GM12878 (cell line): ENCODE data around the gene NDOR1. TPM values are rescaled to one million over a fixed set of nuclear protein-coding genes. Genes with fewer than 3 reads are reported as not detected.

ENCODE experiments used
- ATAC-seq: fragments of 200-7000 bp; cut with Tn5 transposase; 3 replicates; pipeline ENCODE4 v1.9.1; 2020; ENCODE audit warnings: mild to moderate bottlenecking, moderate library complexity
- BruUV-seq: library from RNA; stranded (reverse); fragments of 400-500 nt; replicated peaks from 2 replicates; lab custom pipeline; 2021; lab: Mats Ljungman, UMichigan
- CTCF ChIA-PET: fragments of 300-600 bp; sonication (Branson Sonifier 250); formaldehyde crosslinking; extraction: SDS; loops from one replicate; lab custom pipeline; 2021; ENCODE audit warnings: inconsistent platforms; lab: Yijun Ruan, JAX
- POLR2A ChIA-PET: fragments of 350-600 bp; formaldehyde crosslinking; extraction: SDS; loops from one replicate; lab custom pipeline; 2021; ENCODE audit warnings: inconsistent platforms; lab: Charles Lee
- RAD21 ChIA-PET: fragments of 300-600 bp; sonication (Branson Sonifier 250); formaldehyde crosslinking; loops from one replicate; lab custom pipeline; 2023; ENCODE audit warnings: antibody characterized with exemption; ENCODE audit not compliant: unreplicated experiment; lab: Charles Lee
- SMC1A ChIA-PET: fragments of 300-600 bp; sonication (Branson Sonifier 250); formaldehyde crosslinking; loops from one replicate; lab custom pipeline; 2023; ENCODE audit not compliant: unreplicated experiment, uncharacterized antibody; lab: Charles Lee
- DNase-seq: peaks from one replicate; pipeline ENCODE4 v3.0.0-alpha.2; 2011; ENCODE audit warnings: low read depth, low spot score
- FAIRE-seq: peaks from 3 replicates; lab custom pipeline; 2011; peaks lifted over from hg19 to GRCh38; lab: Jason Lieb, UNC
- H2AFZ ChIP-seq: 2 replicates; pipeline ENCODE4 v1.6.0; 2011; ENCODE audit warnings: low read depth, low read length, control low read depth; ENCODE audit not compliant: control insufficient read depth
- H3K27ac ChIP-seq: 2 replicates; pipeline ENCODE4 v1.5.1; 2011; ENCODE audit warnings: control low read depth; ENCODE audit not compliant: control insufficient read depth, insufficient read depth
- H3K27me3 ChIP-seq, 2 experiments: replicated peaks in 1 of 2; 2 replicates each; pipeline versions ENCODE4 v1.6.0 to v1.6.1; 2011; ENCODE audit warnings: low read length in 1 of 2; ENCODE audit not compliant: control insufficient read depth in 2 of 2, insufficient read depth in 2 of 2
- H3K36me3 ChIP-seq, 2 experiments: 2 replicates each; pipeline ENCODE4 v1.5.1; 2011; ENCODE audit warnings: low read length in 1 of 2; ENCODE audit not compliant: control insufficient read depth in 2 of 2, insufficient read depth in 2 of 2
- H3K4me1 ChIP-seq: 2 replicates; pipeline ENCODE4 v1.6.1; 2011; ENCODE audit warnings: mild to moderate bottlenecking, low read length, moderate library complexity, mixed read lengths; ENCODE audit not compliant: control insufficient read depth, insufficient read depth
- H3K4me2 ChIP-seq: 2 replicates; pipeline ENCODE4 v1.6.0; 2011; ENCODE audit warnings: control low read depth; ENCODE audit not compliant: control insufficient read depth, insufficient read depth
- H3K4me3 ChIP-seq: fragments of 200-600 bp; sonication (generic); 2 replicates; pipeline ENCODE4 v1.5.1; 2016
- H3K79me2 ChIP-seq: 2 replicates; pipeline ENCODE4 v1.6.0; 2011; ENCODE audit warnings: low read length; ENCODE audit not compliant: control insufficient read depth, insufficient read depth
- H3K9ac ChIP-seq: 2 replicates; pipeline ENCODE4 v1.8.0; 2011; ENCODE audit warnings: low read length, control low read depth, mixed read lengths; ENCODE audit not compliant: control insufficient read depth, insufficient read depth
- H3K9me3 ChIP-seq: replicated peaks from 3 replicates; pipeline ENCODE4 v1.5.1; 2011; ENCODE audit warnings: mild to moderate bottlenecking, low read length; ENCODE audit not compliant: control insufficient read depth, insufficient read depth
- H4K20me1 ChIP-seq: 2 replicates; pipeline ENCODE4 v1.6.0; 2011; ENCODE audit not compliant: control insufficient read depth, insufficient read depth
- FOS ChIP-seq: IDR thresholded peaks from 3 replicates; pipeline ENCODE4 v1.6.1; 2011; ENCODE audit warnings: borderline replicate concordance; ENCODE audit not compliant: insufficient read length; ENCODE audit errors: extremely low read depth
- HCFC1 ChIP-seq: fragments of 150-350 bp; IDR thresholded peaks from 2 replicates; pipeline ENCODE4 v1.6.1; 2014; ENCODE audit warnings: low read length
- MLLT1 ChIP-seq: fragments of 450-650 bp; IDR thresholded peaks from 2 replicates; pipeline ENCODE4 v1.6.1; 2016; ENCODE audit warnings: mild to moderate bottlenecking
- MTA2 ChIP-seq: fragments of 450-650 bp; IDR thresholded peaks from 2 replicates; pipeline ENCODE4 v1.6.1; 2016; ENCODE audit warnings: low read depth, mild to moderate bottlenecking, moderate library complexity
- MYC ChIP-seq: IDR thresholded peaks from 2 replicates; pipeline ENCODE4 v1.6.1; 2011; ENCODE audit warnings: mild to moderate bottlenecking, low read length, moderate library complexity, inconsistent platforms; ENCODE audit not compliant: insufficient read depth, insufficient replicate concordance, insufficient read length, severe bottlenecking
- NFYA ChIP-seq: IDR thresholded peaks from 2 replicates; pipeline ENCODE4 v1.6.1; 2011; ENCODE audit warnings: low read depth, mild to moderate bottlenecking, low read length, improper control_type of control experiment, borderline replicate concordance
- RCOR1 ChIP-seq: conservative IDR thresholded peaks from 2 replicates; pipeline ENCODE4 v1.6.1; 2012; ENCODE audit warnings: low read depth, low read length, improper control_type of control experiment
- SP1 ChIP-seq: IDR thresholded peaks from one replicate; pipeline ENCODE4 v1.6.1; 2011; ENCODE audit warnings: low read depth, low read length
- TARDBP ChIP-seq: IDR thresholded peaks from 2 replicates; pipeline ENCODE4 v1.6.1; 2016; ENCODE audit warnings: borderline replicate concordance
- TBL1XR1 ChIP-seq: IDR thresholded peaks from 2 replicates; pipeline ENCODE4 v1.6.1; 2012; ENCODE audit warnings: low read depth, low read length, improper control_type of control experiment
- TCF12 ChIP-seq: IDR thresholded peaks from 2 replicates; pipeline ENCODE4 v1.6.1; 2011; ENCODE audit warnings: low read depth, mild to moderate bottlenecking, low read length
- YY1 ChIP-seq: IDR thresholded peaks from 2 replicates; pipeline ENCODE4 v1.6.1; 2011; ENCODE audit warnings: low read depth, mild to moderate bottlenecking, low read length
- WGBS: methylation state at CpG from one replicate; pipeline ENCODE4 v1.1.6; 2016; ENCODE audit warnings: low lambda C conversion rate; ENCODE audit not compliant: insufficient replicate concordance, insufficient coverage; ENCODE audit errors: missing lambda C conversion rate; 5-methylcytosine and 5-hydroxymethylcytosine counted together
- in situ Hi-C: fragments of 300-500 bp; cut with MboI; formaldehyde crosslinking; loops from 9 replicates; pipeline ENCODE4 v1.14.3; 2018; ENCODE audit warnings: mixed read lengths
- intact Hi-C: fragments of 100-400 bp; cut with micrococcal nuclease; formaldehyde crosslinking; loops from one replicate; pipeline ENCODE4 v1.14.2; 2022; ENCODE audit not compliant: unreplicated experiment
- polyA plus RNA-seq, 11 experiments: library from polyadenylated mRNA; depleted of rRNA in 4 of 11; unstranded in 6 of 11; stranded (reverse) in 5 of 11; fragments of >200 nt; fragmentation: Nextera tagmentation in 4 of 11; fragmentation: Illumina TruSeq in 1 of 11; extraction: Ambion mirVana in 4 of 11; extraction: Trizol in 1 of 11; gene quantifications; 1 replicate in 1 of 11; 2 replicates in 10 of 11; pipeline versions ENCODE4 v1.2.1 to v1.2.3, GENCODE V29; 2011 to 2016; ENCODE audit warnings: inconsistent platforms in 2 of 11, missing spikeins in 2 of 11, low read depth in 1 of 11
- total RNA-seq, 4 experiments: library from RNA; depleted of rRNA in 3 of 4; stranded (reverse); fragments of >200 nt in 3 of 4; fragmentation: Illumina TruSeq in 1 of 4; extraction: Trizol in 1 of 4; gene quantifications; 2 replicates each; pipeline versions ENCODE4 v1.2.1 to v1.2.3, GENCODE V29; 2013 to 2021
- TF ChIP-seq, protein P1 (sequence below): fragments of 450-650 bp; formaldehyde crosslinking; IDR thresholded peaks from 2 replicates; pipeline ENCODE4 v1.4.0; 2022; ENCODE audit warnings: mild to moderate bottlenecking, moderate library complexity
- TF ChIP-seq, protein P2 (sequence below): fragments of 450-650 bp; IDR thresholded peaks from 2 replicates; pipeline ENCODE4 v1.6.1; 2016; ENCODE audit warnings: mild to moderate bottlenecking, moderate library complexity, borderline replicate concordance

The NDOR1 gene
- total and polyA plus RNA-seq, 10 of the 15 experiments (the other 5 are each of a cell fraction or from before 2014, with no cell fraction given): 0.04 to 32.9 (median 11.1) TPM

- no peak for FAIRE-seq
- no peaks in the 10 kb centered on the region for H3K27me3 ChIP-seq
- 76% methylated on average over 19 of the region's 19 CpGs for WGBS
- no peak overlapping the region for H2AFZ ChIP-seq
- H3K4me1 ChIP-seq: peaks cover 21% of the 10 kb centered on the region
- in situ Hi-C loops: no loop called here
- H3K4me2 ChIP-seq: peak overlapping the region; percentile 54; the same call in 1 of the 2 replicates
- no peak overlapping the region for H3K9ac ChIP-seq
- ChIA-PET RAD21 (interaction anchor here (1.3 kb wide), 1 partner anchor 29 kb away, joined by 3 read pairs; no protein-coding TSS in a partner anchor), SMC1A (interaction anchor here (0.9 to 1.9 kb wide), 3 partner anchors 9 to 49 kb away, joined by 4 to 9 read pairs (median 5); partner anchors contain the start of genes ANAPC2 and SSNA1), POLR2A (interaction anchor here (0.8 to 2.5 kb wide), 5 partner anchors 9 to 150 kb away, joined by 3 to 9 read pairs (median 6); partner anchors contain the start of genes RNF208 and SSNA1), CTCF (interaction anchor here (0.6 kb wide), 1 partner anchor 28 kb away, joined by 3 read pairs; no protein-coding TSS in a partner anchor)
- BruUV-seq: no TSS peak
- no peaks in the 10 kb centered on the region for H4K20me1 ChIP-seq
- H3K4me3 ChIP-seq: no peak overlapping the region
- no peaks in the 10 kb centered on the region for H3K36me3 ChIP-seq
- intact Hi-C loops: no loop called here
- peaks cover 8% of the 10 kb centered on the region for H3K79me2 ChIP-seq
- no peak overlapping the region for H3K27ac ChIP-seq
- DNase-seq: no peak
- ATAC-seq: no peak
- H3K9me3 ChIP-seq: no peaks in the 10 kb centered on the region
- TF ChIP-seq TCF12 (no peak), SP1 (no peak), HCFC1 (no peak), MTA2 (no peak), TBL1XR1 (no peak), FOS (no peak), TARDBP (no peak), MLLT1 (no peak), RCOR1 (no peak), NFYA (no peak), MYC (no peak), YY1 (no peak)
- TF ChIP-seq, protein P1, sequence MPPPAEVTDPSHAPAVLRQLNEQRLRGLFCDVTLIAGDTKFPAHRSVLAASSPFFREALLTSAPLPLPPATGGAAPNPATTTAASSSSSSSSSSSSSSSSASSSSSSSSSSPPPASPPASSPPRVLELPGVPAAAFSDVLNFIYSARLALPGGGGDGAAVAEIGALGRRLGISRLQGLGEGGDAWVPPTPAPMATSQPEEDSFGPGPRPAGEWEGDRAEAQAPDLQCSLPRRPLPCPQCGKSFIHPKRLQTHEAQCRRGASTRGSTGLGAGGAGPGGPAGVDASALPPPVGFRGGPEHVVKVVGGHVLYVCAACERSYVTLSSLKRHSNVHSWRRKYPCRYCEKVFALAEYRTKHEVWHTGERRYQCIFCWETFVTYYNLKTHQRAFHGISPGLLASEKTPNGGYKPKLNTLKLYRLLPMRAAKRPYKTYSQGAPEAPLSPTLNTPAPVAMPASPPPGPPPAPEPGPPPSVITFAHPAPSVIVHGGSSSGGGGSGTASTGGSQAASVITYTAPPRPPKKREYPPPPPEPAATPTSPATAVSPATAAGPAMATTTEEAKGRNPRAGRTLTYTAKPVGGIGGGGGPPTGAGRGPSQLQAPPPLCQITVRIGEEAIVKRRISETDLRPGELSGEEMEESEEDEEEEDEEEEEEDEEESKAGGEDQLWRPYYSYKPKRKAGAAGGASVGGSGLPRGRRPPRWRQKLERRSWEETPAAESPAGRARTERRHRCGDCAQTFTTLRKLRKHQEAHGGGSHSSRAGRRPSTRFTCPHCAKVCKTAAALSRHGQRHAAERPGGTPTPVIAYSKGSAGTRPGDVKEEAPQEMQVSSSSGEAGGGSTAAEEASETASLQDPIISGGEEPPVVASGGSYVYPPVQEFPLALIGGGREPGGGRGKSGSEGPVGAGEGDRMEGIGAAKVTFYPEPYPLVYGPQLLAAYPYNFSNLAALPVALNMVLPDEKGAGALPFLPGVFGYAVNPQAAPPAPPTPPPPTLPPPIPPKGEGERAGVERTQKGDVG (CRISPR knock-in tag): no peak
- TF ChIP-seq, protein P2, sequence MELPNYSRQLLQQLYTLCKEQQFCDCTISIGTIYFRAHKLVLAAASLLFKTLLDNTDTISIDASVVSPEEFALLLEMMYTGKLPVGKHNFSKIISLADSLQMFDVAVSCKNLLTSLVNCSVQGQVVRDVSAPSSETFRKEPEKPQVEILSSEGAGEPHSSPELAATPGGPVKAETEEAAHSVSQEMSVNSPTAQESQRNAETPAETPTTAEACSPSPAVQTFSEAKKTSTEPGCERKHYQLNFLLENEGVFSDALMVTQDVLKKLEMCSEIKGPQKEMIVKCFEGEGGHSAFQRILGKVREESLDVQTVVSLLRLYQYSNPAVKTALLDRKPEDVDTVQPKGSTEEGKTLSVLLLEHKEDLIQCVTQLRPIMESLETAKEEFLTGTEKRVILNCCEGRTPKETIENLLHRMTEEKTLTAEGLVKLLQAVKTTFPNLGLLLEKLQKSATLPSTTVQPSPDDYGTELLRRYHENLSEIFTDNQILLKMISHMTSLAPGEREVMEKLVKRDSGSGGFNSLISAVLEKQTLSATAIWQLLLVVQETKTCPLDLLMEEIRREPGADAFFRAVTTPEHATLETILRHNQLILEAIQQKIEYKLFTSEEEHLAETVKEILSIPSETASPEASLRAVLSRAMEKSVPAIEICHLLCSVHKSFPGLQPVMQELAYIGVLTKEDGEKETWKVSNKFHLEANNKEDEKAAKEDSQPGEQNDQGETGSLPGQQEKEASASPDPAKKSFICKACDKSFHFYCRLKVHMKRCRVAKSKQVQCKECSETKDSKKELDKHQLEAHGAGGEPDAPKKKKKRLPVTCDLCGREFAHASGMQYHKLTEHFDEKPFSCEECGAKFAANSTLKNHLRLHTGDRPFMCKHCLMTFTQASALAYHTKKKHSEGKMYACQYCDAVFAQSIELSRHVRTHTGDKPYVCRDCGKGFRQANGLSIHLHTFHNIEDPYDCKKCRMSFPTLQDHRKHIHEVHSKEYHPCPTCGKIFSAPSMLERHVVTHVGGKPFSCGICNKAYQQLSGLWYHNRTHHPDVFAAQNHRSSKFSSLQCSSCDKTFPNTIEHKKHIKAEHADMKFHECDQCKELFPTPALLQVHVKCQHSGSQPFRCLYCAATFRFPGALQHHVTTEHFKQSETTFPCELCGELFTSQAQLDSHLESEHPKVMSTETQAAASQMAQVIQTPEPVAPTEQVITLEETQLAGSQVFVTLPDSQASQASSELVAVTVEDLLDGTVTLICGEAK: no peak
These were observed 7.2 kb upstream of the NDOR1 start for GRCh38 chr9:137198051-137198901.
